Measurements from ENCODE around the gene CDKN2B. TPM values are rescaled to one million over a fixed set of nuclear protein-coding genes. Genes with fewer than 3 reads are reported as not detected.
A peak's percentile ranks its signal among the peaks of the same experiment; 100 is the strongest.

The CDKN2B gene
- total RNA-seq, 2 experiments from 2014 or later = 0.93 to 5.9 TPM

- H3K27me3 Mint-ChIP-seq = peaks cover 57% of the 10 kb centered on the region
- H3K4me3 Mint-ChIP-seq = no peak overlapping the region
- no peak overlapping the region for H3K27ac Mint-ChIP-seq
- CTCF ChIA-PET = interaction anchor here (2.8 kb wide), 1 partner anchor 20 kb away, joined by 13 read pairs; the partner anchor contains the start of gene CDKN2B
- H3K36me3 Mint-ChIP-seq = peaks cover 26% of the 10 kb centered on the region
- no peaks in the 10 kb centered on the region for H3K9me3 Mint-ChIP-seq (ENCODE audit: low read depth)
- no peak for DNase-seq
- peaks cover 27% of the 10 kb centered on the region for H3K4me1 Mint-ChIP-seq
- ATAC-seq = no peak
These were observed 20.8 kb downstream of the CDKN2B start for GRCh38 chr9:21988056-21988990.

GRCh38 chr9:21985964-21986667 lies 23.0 kb downstream of the CDKN2B start:
- Mint-ChIP-seq H3K9me3 (ENCODE audit: low read depth) (no peaks in the 10 kb centered on the region), H3K36me3 (peaks cover 26% of the 10 kb centered on the region), H3K27me3 (peaks cover 74% of the 10 kb centered on the region), H3K4me1 (peaks cover 18% of the 10 kb centered on the region), H3K27ac (no peak overlapping the region), H3K4me3 (no peak overlapping the region)
- no peak for ATAC-seq
- DNase-seq = no peak
- CTCF ChIA-PET = interaction anchor here (0.8 to 2.5 kb wide), 8 partner anchors 9 to 172 kb away, joined by 3 to 16 read pairs (median 4); partner anchors contain the start of genes CDKN2B and CDKN2B-AS1

DNA sequence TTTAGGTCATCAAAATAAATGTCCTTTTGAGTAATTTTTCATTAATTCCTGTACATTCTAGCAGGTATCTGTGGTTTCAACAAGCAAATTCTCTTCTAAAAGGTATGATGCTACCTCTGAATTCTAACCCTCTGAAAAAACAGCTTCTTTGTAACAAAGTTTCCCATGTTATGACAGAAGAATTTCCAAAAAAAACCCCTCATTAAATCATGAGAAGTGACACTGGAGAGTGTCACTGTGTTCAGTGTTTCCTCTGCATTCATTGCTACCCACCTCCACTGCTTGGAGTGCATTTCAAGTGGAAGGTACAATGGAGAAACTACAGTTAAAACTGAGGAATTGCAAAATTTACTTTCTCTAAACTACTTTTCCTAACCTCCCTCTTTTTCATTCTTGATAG lies 25.0 kb downstream of the CDKN2B start:
- peaks cover 11% of the 10 kb centered on the region for H3K4me1 Mint-ChIP-seq
- peaks cover 11% of the 10 kb centered on the region for H3K36me3 Mint-ChIP-seq
- H3K9me3 Mint-ChIP-seq (ENCODE audit: low read depth) = no peaks in the 10 kb centered on the region
- CTCF ChIA-PET = interaction anchor here (0.6 to 1.8 kb wide), 2 partner anchors 11 to 170 kb away, joined by 3 to 4 read pairs; no protein-coding TSS in a partner anchor
- H3K27me3 Mint-ChIP-seq = peaks cover 71% of the 10 kb centered on the region
- no peak overlapping the region for H3K4me3 Mint-ChIP-seq
- no peak for DNase-seq
- no peak overlapping the region for H3K27ac Mint-ChIP-seq
- no peak for ATAC-seq

DNA sequence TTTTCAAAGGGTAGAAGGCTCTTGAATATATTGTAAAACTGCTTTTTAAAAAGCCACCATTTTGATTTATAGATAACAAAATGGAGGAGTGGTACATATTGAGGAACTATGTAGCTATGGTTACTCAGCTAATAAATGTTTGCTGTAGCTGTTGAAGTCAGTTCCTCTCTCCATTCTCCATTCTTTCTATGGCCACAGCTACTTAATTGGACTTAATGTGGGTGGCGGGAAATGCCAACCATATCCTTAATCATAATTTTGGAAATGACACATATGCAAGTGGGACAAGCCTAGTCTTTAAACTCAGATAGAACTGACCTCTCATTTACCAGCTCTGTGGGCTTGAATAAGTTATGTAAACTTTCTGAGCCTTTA lies 25.6 kb downstream of the CDKN2B start:
- Mint-ChIP-seq H3K27me3 (peaks cover 72% of the 10 kb centered on the region), H3K4me3 (no peak overlapping the region), H3K36me3 (peaks cover 7% of the 10 kb centered on the region), H3K9me3 (ENCODE audit: low read depth) (no peaks in the 10 kb centered on the region), H3K4me1 (peaks cover 9% of the 10 kb centered on the region), H3K27ac (no peak overlapping the region)
- DNase-seq = no peak
- CTCF ChIA-PET = interaction anchor here (0.6 to 1.8 kb wide), 3 partner anchors 11 to 170 kb away, joined by 3 to 4 read pairs (median 3); partner anchors contain the start of gene CDKN2B-AS1
- no peak for ATAC-seq

DNA sequence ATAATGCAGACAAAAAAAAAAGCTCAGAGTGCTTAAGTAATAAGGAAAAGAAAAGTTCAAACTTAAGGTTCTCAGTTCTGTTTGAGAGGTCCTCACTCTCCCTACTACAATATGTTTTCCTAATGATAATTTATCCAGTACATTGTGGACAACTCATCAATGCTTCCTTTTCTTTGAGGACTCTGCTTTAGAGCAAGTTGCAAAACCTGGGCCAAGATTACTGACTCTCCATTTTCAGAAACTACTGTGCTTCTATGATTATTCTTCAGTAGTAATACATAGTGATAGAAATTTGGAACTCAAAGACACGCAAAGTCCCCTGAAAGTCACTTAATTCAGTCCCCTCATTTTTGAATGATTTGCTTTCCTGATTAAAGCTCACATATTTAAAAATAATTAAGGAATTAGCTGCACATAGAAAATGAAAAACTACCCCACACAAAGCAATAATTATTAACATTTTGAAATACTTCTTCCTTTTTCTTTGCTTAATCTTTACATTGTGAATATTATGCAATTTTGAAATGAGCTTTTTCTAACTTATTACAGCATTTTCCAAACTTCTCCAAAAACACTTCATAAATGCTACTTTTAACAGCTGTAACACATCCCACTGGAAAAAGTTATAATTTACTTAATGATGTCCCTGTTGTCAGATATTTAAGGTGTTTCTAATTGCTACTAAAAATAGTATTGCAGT lies 26.1 kb downstream of the CDKN2B start:
- CTCF ChIA-PET = interaction anchor here (0.7 to 1.8 kb wide), 3 partner anchors 12 to 169 kb away, joined by 3 to 8 read pairs (median 4); partner anchors contain the start of genes CDKN2B and CDKN2B-AS1
- ATAC-seq = no peak
- H3K9me3 Mint-ChIP-seq (ENCODE audit: low read depth) = no peaks in the 10 kb centered on the region
- H3K4me3 Mint-ChIP-seq = no peak overlapping the region
- peaks cover 4% of the 10 kb centered on the region for H3K36me3 Mint-ChIP-seq
- peaks cover 5% of the 10 kb centered on the region for H3K4me1 Mint-ChIP-seq
- H3K27ac Mint-ChIP-seq = no peak overlapping the region
- no peak for DNase-seq
- H3K27me3 Mint-ChIP-seq = peaks cover 72% of the 10 kb centered on the region

DNA sequence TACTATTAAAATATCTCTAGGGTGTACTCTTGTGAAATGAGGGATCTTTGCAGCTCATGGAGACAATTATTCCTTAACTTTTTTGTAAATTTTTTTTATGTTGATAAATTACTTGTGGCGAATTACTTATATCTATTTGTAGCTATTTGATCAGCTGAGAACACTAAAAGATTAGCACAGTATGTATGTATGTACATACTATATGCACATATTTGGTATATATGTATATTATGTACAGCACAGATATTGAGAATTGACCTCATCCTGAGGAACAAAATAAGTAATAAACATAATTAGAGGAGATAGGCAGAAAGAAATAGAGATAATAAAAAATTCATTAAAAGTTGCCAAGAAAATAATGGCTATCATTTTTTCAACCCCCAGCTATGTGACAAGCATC lies 26.7 kb downstream of the CDKN2B start:
- H3K4me1 Mint-ChIP-seq = peaks cover 5% of the 10 kb centered on the region
- ATAC-seq (no peak), DNase-seq (no peak)
- H3K9me3 Mint-ChIP-seq (ENCODE audit: low read depth) = no peaks in the 10 kb centered on the region
- H3K4me3 Mint-ChIP-seq = no peak overlapping the region
- peaks cover 73% of the 10 kb centered on the region for H3K27me3 Mint-ChIP-seq
- CTCF ChIA-PET = interaction anchor here (0.7 to 1.8 kb wide), 2 partner anchors 26 to 169 kb away, joined by 4 to 8 read pairs; partner anchors contain the start of gene CDKN2B
- H3K27ac Mint-ChIP-seq = no peak overlapping the region
- peaks cover 4% of the 10 kb centered on the region for H3K36me3 Mint-ChIP-seq

DNA sequence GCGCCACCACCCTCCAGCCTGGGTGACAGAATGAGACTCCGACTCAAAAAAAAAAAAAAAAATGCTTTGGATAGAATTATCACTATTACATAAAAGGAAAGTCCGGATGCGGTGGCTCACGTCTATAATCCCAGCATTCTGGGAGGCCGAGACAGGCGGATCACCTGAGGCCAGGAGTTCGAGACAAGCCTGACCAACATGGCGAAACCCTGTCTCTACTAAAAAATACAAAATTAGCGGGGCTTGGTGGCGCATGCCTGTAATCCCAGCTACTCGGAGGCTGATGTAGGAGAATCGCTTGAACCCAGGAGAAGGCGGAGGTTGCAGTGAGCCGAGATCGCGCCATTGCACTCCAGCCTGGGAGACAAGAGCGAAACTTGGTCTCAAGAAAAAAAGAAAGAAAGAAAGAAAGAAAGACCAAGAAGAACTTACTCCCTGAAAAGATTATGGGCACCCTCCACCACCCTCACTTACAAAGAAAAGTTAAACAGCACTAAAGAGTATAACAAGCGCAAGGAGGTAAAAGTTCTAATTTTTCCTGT lies 32.7 kb downstream of the CDKN2B start:
- peaks cover 87% of the 10 kb centered on the region for H3K27me3 Mint-ChIP-seq
- H3K4me1 Mint-ChIP-seq = peaks cover 22% of the 10 kb centered on the region
- no peak overlapping the region for H3K27ac Mint-ChIP-seq
- H3K36me3 Mint-ChIP-seq = no peaks in the 10 kb centered on the region
- no peak for ATAC-seq
- H3K4me3 Mint-ChIP-seq = no peak overlapping the region
- no peaks in the 10 kb centered on the region for H3K9me3 Mint-ChIP-seq (ENCODE audit: low read depth)
- DNase-seq = no peak
- CTCF ChIA-PET = interaction anchor here (0.9 to 2.7 kb wide), 5 partner anchors 10 to 143 kb away, joined by 3 to 14 read pairs (median 4); partner anchors contain the start of gene CDKN2B

DNA sequence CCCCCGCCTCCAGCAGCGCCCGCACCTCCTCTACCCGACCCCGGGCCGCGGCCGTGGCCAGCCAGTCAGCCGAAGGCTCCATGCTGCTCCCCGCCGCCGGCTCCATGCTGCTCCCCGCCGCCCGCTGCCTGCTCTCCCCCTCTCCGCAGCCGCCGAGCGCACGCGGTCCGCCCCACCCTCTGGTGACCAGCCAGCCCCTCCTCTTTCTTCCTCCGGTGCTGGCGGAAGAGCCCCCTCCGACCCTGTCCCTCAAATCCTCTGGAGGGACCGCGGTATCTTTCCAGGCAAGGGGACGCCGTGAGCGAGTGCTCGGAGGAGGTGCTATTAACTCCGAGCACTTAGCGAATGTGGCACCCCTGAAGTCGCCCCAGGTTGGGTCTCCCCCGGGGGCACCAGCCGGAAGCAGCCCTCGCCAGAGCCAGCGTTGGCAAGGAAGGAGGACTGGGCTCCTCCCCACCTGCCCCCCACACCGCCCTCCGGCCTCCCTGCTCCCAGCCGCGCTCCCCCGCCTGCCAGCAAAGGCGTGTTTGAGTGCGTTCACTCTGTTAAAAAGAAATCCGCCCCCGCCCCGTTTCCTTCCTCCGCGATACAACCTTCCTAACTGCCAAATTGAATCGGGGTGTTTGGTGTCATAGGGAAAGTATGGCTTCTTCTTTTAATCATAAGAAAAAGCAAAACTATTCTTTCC lies 34.2 kb downstream of the CDKN2B start:
- no peak for DNase-seq
- Mint-ChIP-seq H3K9me3 (ENCODE audit: low read depth) (no peaks in the 10 kb centered on the region), H3K4me3 (peak overlapping the region; percentile 73), H3K36me3 (peaks cover 9% of the 10 kb centered on the region), H3K27ac (no peak overlapping the region), H3K4me1 (peaks cover 25% of the 10 kb centered on the region), H3K27me3 (peaks cover 95% of the 10 kb centered on the region)
- peak; percentile 78 for ATAC-seq
- CTCF ChIA-PET = interaction anchor here (0.9 to 2.7 kb wide), 3 partner anchors 9 to 34 kb away, joined by 3 to 14 read pairs (median 8); partner anchors contain the start of gene CDKN2B

DNA sequence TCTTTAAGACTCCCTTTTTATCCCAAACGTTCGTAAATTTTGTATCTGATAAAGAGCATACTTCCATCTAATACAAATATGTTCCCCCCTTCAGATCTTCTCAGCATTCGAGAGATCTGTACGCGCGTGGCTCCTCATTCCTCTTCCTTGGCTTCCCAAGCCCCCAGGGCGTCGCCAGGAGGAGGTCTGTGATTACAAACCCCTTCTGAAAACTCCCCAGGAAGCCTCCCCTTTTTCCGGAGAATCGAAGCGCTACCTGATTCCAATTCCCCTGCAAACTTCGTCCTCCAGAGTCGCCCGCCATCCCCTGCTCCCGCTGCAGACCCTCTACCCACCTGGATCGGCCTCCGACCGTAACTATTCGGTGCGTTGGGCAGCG lies 34.8 kb downstream of the CDKN2B start:
- Mint-ChIP-seq H3K27me3 (peaks cover 95% of the 10 kb centered on the region), H3K4me3 (peak overlapping the region; percentile 73), H3K4me1 (peaks cover 25% of the 10 kb centered on the region), H3K9me3 (ENCODE audit: low read depth) (no peaks in the 10 kb centered on the region), H3K27ac (no peak overlapping the region), H3K36me3 (peaks cover 11% of the 10 kb centered on the region)
- ATAC-seq (no peak), DNase-seq (no peak)
- CTCF ChIA-PET = interaction anchor here (0.9 to 1.3 kb wide), 2 partner anchors 34 to 64 kb away, joined by 3 to 8 read pairs; partner anchors contain the start of gene CDKN2B

DNA sequence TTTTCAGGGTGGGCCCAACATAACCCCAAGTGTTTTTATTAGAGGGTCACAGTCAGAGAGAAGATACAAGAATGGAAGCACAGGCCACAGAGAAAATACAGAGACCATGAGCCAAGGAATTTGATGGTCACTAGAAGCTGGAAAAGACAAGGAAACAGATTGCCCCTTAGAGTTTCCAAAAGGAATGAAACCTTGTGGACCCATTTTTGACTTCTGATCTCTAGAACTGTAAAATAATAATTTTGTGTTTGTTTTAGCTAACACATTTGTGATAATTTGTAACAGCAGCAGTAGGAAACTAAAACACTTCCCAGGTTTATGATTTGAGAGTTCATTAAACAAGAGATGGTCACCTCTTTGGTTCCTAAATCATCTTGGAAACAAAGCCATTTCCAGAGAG lies 36.7 kb downstream of the CDKN2B start:
- Mint-ChIP-seq H3K4me1 (peaks cover 35% of the 10 kb centered on the region), H3K9me3 (ENCODE audit: low read depth) (peaks cover 4% of the 10 kb centered on the region), H3K27ac (no peak overlapping the region), H3K36me3 (peaks cover 19% of the 10 kb centered on the region), H3K27me3 (peaks cover 97% of the 10 kb centered on the region), H3K4me3 (no peak overlapping the region)
- CTCF ChIA-PET = interaction anchor here (5.9 kb wide), 1 partner anchor 36 kb away, joined by 37 read pairs; the partner anchor contains the start of gene CDKN2B
- no peak for DNase-seq
- no peak for ATAC-seq

DNA sequence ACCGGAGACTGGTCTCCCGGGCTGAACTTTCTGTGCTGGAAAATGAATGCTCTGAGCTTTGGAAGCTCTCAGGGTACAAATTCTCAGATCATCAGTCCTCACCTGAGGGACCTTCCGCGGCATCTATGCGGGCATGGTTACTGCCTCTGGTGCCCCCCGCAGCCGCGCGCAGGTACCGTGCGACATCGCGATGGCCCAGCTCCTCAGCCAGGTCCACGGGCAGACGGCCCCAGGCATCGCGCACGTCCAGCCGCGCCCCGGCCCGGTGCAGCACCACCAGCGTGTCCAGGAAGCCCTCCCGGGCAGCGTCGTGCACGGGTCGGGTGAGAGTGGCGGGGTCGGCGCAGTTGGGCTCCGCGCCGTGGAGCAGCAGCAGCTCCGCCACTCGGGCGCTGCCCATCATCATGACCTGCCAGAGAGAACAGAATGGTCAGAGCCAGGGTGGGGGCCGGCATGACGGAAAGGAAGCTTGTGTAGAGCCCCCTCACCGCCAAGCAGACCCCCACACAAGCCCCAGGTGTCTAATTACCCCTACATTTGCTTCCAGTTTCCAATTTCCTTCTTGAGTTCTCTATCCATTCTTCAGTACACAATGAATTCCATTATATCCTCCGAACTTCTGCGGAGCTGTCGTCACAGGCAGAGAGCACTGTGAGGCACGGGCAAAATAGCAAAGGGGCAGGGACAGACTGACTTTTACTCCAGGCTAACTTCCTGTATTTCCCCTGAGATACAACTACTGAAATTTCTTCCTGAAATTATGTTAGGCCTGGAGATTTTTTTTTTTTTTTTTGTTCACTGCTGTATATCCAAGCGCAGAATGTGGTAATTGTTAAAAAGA lies 38.1 kb downstream of the CDKN2B start:
- Mint-ChIP-seq H3K9me3 (ENCODE audit: low read depth) (peaks cover 4% of the 10 kb centered on the region), H3K4me3 (no peak overlapping the region), H3K27me3 (peaks cover 96% of the 10 kb centered on the region), H3K36me3 (peaks cover 22% of the 10 kb centered on the region), H3K27ac (peak overlapping the region; percentile 40), H3K4me1 (peaks cover 35% of the 10 kb centered on the region)
- CTCF ChIA-PET = interaction anchor here (1.1 to 5.9 kb wide), 5 partner anchors 16 to 157 kb away, joined by 3 to 37 read pairs (median 6); partner anchors contain the start of genes CDKN2A, CDKN2B and CDKN2B-AS1
- no peak for DNase-seq
- ATAC-seq = no peak
